Cerebellar cortex (tissue), 1 donor: ENCODE data around the gene SMG6.

Experiments used
- DNase-seq: peaks from one replicate; pipeline ENCODE4 v3.0.0-alpha.2; 2015; ENCODE audit warnings: low spot score

Gene SMG6

DNA sequence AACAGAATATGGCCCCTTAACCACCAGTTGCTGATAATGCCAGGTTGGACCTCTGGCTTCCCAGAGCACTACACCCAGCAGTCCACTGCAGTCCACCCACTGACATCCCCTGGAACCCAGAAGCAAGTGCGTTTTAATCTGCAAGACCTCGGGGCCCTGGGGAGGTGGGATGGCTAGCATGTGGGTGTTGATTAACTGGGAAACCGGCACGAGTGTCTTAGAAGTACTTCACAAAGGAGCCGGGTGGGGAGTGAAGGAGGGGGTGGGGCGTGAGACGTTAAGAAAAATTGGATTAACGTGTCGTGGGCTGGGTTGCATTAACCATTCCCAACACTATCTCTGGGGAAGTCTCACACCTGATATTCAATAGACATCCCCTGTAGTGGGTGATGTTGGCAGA is 254.8 kb downstream of the SMG6 start:
- no peak for DNase-seq

DNA sequence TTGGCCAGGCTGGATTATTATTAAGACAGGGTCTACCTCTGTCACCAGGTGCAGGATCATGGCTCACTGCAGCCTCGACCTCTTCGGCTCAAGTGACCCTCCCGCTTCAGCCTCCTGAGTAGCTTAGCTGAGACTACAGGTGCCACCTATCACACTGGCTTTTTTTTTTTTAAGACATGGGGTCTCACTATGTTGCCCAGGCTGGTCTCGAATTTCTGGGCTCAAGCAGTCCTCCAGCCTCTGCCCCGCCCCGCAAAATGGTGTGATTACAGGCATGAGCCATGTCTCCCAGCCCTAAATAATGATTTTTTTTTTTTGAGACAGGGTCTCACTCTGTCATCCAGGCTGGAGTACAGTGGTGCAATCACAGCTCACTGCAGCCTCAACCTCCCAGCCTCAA is 256.0 kb downstream of the SMG6 start:
- no peak for DNase-seq

DNA sequence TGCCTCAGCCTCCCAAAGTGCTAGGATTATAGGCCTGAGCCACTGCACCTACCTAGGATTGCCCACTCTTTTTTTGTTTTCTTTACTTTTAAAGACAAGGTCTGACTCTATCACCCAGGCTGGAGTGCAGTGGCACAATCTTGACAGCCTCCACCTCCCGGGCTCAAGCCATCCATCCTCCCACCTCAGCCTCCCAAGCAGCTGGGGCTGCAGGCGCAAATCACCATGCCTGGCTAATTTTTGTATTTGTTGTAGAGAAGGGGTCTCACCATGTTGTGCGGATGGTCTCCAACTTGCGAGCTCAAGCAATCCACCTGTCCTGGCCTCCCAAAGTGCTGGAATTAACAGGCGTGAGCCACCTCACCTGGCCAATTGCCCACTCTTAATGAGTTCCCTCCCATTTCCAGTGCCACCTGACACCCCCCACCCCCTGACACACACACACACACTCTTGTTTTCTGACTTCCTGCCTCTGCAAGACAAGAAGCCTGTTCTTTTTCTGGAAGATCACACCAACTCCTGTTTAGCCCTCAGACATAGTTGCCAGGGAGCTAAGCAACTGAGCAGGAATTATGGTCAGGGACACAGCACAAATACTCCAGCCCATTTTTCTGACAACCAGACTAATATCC is 259.2 kb downstream of the SMG6 start:
- DNase-seq: no peak

DNA sequence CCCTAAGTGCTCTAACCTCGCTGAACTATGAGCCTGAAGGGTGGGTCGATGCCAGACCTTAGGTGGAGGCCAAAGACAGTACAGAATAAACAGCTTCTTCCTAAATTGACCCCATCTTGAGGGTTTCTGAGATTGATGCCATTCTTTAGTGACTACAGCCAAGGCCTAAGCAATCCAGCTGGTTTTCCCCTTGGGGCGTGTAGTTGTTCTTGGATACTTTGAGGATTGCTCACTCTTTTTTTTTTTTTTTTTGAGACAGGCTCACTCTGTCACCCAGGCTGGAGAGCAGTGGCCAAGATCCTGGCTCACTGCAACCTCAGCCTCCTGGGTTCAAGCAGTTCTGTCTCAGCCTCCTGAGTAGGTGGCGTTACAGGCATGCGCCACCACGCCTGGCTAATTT is 259.8 kb downstream of the SMG6 start:
- no peak for DNase-seq

DNA sequence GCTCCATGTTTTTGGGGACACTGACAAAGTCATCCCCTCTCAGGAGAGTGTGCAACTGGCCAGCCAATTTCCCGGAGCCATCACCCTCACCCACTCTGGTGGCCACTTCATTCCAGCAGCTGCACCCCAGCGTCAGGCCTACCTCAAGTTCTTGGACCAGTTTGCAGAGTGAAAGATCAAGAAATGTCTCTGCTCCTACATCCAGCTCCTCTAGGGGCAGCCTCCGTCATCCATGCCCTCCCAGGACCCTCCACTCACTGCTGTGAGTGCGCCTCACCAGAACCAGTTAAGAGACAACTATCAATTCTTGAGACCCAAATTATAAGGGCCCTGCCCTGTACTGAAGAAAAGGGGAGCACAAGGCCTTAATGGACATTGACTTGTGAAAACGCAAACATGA is 260.7 kb downstream of the SMG6 start:
- DNase-seq: no peak

DNA sequence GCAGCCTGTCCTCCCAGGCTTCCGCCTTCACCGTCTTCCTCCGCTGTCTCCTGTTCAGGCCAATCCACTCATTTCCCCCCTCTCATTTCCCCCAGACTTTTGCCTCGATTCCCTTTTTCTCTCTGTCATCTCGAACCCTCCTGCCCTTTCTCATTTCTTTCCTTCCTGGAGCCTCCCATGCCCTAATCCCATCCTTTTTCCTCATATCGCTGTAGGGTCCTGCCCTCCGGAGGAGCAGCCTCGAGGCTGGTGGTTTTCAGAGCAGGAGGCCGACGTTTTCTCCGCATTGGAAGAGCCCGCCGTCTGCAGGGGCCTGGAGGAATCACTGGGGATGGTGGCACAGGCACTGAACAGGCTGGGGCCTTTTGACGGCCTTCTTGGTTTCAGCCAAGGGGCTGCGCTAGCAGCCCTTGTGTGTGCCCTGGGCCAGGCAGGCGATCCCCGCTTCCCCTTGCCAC is 261.2 kb downstream of the SMG6 start:
- peak; percentile 56 for DNase-seq

DNA sequence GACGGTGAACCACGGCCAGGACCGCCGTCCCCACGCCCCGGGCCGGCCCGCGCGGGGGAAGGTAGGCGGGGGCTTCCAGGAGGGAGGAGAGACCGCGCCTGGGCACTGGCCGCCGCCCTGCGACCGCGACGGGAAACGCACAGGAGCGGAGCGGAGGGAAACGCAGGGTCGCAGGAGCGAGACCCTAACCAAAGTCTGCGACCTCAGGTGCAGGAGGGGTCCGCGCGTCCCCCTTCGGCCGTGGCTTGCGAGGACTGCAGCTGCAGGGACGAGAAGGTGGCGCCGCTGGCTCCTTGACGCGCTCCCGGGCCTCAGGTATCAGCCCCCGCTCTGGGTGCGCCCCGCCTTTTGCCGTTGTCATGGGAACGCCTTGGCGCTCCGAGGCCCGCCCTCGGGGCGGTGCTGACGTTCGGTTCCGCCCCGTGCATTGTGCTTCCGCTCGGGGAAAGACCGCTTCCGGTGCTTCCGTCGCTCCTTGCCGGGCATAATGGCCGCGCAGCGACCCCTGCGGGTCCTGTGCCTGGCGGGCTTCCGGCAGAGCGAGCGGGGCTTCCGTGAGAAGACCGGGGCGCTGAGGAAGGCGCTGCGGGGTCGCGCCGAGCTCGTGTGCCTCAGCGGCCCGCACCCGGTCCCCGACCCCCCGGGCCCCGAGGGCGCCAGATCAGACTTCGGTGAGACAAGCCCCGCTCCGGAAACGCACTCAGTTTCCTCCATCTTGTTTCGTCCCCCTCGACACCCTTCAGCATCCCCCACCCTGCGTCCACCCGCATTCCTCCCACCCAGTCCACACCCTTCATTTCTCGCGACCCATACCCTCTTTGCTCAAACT is 261.8 kb downstream of the SMG6 start, which contains the start of gene OVCA2:
TSS of gene OVCA2 (plus strand) at position 462 of the 829 bp plus-strand sequence. CDS start at position 488, 26 bp downstream.
- peak; percentile 96 for DNase-seq

DNA sequence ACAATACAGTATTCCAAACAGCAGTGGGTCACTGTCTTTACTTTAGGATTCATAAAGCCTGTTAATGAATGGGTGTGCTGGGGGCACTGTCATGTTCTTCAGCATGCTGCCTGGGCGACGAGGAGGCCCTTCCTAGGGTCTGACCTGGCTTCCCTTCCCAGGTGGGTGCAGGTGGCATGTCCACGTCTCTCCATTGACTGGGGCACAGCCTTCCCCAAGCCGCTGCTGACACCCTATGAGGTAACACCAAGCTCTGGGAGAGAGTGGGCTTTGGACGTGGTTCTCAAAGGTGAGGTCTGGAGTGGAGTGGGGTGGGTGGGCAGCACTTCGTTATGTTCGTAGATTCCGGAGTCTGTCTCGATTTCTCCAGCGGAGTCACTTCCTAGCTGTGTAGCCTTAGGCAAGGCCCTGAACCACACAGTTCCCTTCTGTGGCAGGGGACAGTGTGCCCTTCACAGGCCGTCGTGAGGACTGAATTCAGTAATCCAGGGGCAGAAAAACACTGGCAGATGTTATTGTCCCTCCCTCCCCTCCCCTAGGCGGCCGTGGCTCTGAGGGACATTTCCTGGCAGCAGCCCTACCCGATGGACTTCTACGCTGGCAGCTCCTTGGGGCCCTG is 262.5 kb downstream of the SMG6 start:
- DNase-seq: no peak

DNA sequence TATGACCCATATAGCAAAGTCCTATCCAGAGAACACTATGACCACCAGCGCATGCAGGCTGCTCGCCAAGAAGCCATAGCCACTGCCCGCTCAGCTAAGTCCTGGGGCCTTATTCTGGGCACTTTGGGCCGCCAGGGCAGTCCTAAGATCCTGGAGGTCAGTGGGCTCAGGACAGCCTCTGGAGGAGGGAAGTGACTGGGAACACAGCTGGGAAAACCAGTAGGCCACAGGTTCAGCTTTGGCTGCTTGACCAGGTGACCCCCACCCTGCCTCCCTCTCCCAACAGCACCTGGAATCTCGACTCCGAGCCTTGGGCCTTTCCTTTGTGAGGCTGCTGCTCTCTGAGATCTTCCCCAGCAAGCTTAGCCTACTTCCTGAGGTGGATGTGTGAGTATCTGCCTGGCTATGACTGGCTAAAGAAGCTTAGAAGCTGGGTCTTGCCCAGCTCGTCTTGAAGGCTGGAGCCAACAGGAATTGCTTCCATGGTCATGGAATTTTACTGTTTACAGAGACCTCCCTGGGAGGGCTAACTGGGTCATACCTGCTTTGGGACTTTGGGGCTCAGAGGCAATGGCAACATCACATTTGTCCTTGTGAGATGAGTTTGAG is 263.3 kb downstream of the SMG6 start:
- no peak for DNase-seq

DNA sequence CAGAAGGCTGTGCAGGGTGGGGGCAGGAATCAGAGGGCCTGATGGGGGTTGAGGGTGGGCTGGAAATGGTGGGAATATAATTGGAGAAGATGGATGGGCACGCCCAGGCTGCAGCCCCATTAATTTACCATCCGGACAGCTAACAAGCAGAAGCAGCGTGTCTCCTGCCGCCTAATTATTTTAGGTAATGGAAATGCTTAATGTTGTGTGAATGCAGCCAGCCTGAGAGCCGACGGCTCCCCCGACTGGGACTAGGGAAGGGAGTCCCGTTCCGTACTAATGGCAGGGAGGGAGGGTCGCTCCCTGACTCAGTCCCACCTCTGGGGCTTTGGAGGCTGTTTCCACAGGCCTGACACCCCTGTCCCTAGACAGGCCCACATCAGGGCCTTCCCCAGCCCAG is 266.4 kb downstream of the SMG6 start:
- no peak for DNase-seq

DNA sequence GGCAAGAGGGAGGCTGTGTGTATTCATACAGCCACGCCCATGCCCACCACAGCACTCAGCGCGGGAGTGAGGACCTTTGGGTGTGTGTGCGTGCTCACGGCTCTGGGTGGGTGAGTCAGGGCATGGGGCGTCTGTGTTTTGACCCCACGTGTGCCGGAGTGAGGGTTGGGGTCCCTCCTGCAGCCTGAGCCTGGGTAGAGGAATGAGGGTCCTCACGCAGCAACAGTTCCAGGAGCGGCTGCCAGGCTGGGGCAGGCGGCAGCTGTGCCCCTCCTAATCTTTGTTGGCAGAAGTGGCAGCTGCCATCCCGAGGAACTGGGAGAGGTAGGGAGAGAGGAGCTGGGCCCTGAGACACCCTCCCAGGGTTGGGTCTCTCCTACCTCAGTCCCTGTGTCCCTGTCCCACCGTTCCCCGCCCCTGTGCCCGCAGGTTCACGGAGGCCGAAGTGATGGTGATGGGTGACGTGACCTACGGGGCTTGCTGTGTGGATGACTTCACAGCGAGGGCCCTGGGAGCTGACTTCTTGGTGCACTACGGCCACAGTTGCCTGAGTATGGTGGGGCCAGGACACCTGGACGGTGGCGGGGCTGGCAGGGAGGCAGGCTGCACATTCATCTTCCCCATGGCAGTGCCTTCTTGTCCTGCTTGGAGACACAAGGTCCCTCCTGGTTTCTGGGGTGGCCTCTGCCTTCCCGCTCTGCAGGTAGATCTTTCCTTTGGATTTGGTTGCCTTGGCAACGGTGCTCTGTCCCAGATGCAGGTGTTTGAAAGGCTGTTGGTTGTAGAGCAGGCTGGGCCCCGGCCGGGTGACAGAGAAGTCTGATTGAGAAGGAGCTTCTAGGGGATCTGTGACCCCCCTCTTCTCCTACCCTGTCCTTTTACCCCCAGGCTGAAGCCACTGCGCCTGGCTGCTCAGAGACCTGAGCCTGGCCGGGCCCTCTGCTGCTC is 267.8 kb downstream of the SMG6 start:
- DNase-seq: no peak

DNA sequence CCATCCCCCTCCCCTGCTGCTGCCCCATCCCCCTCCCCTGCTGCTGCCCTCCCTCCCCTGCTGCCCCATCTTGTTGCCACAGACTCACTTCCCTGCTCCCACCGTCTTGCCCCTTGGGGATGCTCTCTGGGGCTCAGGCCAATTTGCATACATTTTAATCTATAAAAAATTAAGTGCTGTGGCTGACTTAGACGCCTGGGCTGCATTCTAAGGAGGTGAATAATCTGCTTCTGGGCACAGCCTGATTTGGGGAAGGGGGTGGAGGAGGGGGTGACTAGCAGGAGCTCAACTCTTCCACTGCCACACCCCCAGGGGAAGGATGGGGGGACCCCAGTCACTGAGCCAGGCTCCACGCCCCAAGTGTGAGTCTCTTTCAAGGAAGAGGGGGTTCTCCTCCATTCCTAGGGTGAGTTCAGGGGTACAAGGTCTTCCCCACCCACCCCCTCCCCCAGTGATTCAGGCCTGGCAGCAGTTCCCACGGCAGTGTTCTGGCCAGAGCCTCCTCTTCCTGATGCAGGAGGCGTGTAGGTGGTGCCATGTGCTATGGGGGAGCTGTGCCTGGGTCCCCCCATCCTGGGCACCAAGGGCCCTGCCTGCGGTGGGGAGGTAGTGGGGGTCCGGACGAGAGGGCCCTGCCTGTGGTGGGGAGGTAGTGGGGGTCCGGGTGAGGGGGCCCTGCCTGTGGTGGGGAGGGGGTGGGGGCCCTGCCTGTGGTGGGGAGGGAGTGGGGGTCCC is 268.6 kb downstream of the SMG6 start:
- no peak for DNase-seq

DNA sequence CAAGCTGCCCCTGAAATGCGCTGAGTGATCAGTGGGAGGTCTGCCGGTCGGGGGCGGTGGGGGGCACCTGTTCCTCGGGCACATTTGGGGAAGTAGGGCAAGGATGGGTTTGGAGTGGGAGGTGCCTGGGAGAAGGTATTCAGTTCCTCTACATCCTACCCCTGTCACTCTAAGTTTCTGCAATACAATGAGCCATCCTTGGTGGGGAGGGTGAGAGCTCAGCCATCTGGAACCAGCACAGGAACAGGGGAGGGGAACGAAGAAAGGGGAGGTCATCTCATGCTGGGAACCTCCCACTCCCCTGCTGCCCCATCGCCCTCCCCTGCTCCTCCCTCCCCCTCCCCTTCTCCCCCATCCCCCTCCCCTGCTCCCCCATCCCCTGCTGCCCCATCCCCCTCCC is 269.4 kb downstream of the SMG6 start:
- DNase-seq: no peak

DNA sequence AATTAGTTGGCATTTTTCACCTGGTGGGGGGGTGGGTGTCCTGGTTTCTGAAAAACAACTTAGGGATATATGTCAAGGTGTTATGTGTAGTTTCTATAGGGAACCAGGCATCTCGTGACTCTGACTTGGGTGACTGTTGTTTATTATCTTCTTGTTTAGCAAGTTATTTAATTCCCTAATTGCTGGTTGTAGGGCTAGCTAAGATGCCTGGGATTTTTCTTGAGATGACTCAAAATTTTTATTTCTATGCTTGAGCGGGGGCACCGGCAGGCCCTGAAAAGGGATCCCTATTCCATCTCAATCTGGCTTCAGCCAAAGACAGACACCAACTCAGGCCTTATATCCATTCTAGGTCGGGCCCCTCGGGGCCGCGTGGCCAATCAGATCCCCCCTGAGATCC is 270.4 kb downstream of the SMG6 start:
- DNase-seq: no peak

DNA sequence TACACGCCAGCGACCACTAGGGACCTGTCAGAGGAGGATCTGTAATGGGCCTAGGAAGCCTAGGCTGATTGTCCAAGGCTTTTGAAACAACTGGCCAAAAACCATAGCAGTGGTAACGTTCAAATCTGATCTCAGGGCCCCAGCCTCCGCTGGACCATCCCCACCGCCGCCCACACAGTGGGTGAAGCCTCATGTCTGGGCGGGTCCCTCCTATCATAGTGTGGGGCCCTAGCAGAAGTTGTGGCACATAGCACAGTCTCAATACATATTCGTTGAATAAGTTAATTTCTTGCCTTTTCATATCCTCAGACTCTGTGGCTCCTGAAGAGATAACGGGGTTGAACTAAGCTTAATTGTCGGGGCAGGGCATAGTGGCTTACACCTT is 272.8 kb downstream of the SMG6 start:
- DNase-seq: no peak

DNA sequence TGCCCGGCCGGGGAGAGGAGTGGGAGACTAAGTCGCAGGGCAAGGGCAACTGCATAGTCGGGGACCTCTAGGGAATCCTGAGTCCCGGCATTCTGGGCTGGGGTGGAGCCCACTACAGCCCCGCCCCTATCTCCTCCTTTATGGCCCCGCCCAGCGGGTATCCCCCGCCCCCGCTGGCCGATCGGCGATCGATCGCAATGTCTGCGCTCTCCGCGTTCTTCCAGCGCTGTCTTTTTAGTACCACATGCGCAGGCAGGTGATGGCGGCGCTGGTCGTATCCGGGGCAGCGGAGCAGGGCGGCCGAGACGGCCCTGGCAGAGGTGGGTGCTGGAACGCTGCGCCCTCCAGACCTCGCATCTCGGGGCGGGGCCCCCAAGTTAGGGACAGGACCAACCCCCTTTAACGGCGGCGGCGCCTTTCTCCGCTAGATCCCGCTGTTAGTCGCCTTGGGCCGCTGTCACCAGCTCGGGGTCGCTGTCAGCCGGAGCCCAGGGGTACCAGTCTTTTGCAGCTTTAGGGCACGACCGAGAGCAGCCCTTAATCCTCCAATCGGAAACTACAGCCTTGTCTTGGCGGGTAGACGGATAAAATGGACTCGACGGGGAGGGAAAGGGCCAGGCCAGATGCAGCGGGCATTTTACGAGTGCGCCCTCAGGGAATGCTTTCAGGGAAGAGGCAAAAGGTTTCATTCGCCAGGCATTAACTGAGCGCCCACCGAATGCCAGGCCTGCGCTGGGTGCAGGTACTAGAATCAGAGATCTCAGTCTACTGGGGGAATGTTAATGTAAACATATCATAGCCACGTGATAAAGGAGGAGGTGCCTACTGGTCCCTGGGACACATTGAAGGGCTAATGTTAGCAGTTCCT is 273.4 kb downstream of the SMG6 start, which contains the start of gene DPH1:
TSS of gene DPH1 (plus strand) at position 243 of the 868 bp plus-strand sequence. CDS start at position 260, 17 bp downstream.
- DNase-seq: peak; percentile 97

DNA sequence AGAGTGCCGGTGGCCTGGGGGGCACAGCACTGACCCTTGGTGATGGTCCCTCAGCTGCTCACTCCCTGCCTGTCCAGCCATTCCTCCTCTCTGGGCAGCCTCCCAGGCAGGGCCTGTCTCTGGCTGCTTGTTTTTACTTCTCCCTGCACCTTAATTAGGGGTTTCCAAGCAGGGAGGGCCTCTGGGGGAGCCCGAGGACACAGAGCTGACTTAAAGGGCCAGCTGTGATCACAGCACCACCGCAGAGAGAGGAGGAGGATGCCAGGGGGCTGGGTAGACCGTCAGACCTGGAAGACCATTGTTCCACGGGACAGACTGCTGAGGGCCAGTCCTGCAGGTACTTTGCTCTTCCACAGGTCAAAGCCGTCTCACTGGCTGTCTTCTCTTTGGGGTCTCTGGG is 274.8 kb downstream of the SMG6 start:
- no peak for DNase-seq

DNA sequence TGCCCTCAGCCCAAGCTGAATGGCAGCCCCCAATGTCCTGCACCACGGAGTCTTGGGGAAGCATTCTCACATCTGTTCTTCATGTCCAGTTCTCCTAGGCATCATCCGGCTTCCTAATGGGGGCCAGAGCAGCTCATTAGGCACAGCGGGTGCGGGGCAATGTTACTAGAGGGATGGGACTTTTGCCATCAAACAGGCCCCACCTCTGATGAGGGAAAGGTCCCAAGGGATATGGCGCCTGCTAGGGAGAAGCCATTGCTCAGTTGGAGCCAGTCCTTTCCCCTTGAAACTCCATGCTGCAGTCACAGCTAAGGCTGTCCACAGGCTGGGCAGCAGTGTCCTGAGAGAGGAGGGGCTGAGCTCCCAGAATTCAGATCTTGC is 275.4 kb downstream of the SMG6 start:
- DNase-seq: no peak

DNA sequence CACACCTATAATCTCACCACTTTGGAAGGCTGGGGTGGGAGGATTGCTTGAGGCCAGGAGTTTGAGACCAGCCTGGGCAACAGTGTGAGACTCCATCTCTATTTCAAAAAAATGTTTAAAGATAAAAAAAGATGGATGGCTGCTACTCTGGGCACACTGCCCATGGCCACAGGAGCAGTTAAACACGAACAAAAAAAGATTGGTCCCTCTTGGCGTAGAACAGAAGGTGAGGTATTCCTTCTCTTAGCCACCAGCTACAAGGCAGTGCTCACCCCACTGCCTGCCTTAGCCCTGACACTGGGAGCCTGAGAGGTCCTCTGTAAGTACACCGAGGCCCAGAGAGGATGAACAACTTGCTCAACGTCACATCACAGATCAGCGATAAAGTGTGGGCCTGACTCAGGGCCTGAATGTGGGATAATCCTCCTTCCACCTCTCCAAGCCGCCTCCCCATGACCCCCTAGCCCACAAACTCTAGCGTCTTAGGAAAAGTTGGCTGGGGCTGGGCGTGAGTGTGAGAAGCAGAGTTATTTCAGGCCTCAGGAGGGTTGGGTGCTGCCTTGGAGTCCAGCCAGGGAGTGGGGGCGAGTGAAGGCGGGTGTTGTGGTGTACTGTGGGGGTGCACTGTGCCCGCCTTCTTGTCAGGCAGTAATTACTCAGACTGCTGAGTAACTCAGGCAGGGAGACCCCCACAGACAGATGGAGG is 275.9 kb downstream of the SMG6 start:
- no peak for DNase-seq
